Stimulated activated CD8-positive, alpha-beta memory T cell treated with anti-CD3 and anti-CD28 coated beads, Interleukin-4, amount 100 ng/mL, for 4 hours (primary cell): Measurements from ENCODE around the gene APBB2.
"Not testable (repeated sequence)": the region's sequence is repeated elsewhere in the genome, so short reads cannot be mapped to it uniquely, and the experiment has no call there.

Experiments used
- DNase-seq, 2 donors: peaks; one replicate each; pipeline ENCODE4 v3.0.0-alpha.2; 2020; ENCODE audit warnings: low read depth in 2 of 2, low spot score in 1 of 2

The APBB2 gene

DNA sequence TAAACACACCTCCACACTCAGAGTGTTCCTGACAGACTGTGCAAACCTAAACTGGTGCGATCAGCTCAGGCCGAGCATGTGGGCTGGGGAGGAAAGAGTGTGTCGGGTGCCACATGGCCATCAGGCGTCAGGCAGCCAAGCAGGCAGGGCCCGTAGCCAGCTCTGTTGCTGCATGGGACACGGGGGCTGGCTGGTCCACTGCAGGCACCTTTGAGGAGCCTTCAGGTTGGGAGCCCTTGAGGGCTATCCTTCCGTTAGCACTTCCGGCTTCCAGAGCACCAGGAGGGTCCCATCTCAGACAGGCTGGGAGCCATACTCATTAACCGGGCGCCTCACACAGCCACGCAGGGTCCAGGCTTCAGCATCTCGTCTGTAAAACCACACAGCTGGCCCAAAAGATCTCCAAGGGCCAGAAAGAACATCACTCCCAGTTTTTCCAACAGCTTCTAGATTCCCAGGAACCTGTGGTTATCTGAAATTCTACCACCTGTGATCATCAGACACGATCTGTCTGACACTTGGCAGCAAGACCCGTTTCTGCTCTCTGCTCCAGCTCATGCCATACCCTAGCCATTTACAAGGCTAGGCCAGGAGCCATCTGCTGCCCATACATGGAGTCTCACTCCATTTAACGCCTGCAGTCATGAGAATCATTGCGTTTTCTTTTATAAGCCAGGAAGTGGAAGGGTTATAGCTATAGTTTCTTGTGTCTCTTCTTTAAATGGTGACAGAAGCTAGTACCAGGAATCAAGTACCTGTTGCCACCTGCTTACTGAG, 377.1 kb downstream of the APBB2 start:
- no peak for DNase-seq

DNA sequence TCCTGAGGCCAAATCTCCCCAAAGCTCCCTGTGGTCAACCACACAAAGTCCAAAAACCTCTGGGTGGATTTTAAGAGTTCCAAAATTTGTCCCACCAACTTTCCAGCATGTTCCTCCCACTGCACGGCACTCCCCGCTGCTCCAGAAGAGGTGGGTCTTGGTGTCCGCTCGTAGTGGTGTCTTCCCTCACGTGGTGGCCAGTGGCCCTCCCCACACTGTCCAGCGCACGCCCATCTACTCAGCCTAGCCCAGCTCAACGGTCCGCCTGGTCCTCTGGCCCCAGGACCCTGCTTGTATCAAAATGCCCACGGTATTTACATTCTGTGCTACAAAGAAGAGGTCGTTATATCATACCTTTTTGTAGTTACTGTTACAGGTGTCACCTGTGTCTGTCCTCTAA, 381.1 kb downstream of the APBB2 start:
- DNase-seq = no peak

DNA sequence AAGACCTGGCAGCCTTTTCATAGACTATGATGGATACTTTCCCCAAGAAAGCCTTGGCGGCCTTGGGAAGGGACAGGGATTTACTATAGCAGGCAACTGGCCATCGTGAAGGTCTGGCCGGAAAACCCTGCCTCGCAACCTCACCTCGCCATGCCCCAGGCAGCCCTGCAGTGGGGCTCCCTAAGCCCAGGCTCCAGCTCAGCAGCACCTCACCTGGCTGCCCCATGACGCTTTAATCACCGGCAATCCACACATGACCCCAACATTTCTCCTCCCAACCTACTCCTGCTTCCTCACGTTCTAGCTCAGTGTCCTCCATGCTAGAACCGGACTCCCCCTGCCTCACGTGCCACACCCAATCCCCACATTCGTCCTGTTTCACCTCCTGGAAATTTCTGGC, 382.2 kb downstream of the APBB2 start:
- no peak for DNase-seq

DNA sequence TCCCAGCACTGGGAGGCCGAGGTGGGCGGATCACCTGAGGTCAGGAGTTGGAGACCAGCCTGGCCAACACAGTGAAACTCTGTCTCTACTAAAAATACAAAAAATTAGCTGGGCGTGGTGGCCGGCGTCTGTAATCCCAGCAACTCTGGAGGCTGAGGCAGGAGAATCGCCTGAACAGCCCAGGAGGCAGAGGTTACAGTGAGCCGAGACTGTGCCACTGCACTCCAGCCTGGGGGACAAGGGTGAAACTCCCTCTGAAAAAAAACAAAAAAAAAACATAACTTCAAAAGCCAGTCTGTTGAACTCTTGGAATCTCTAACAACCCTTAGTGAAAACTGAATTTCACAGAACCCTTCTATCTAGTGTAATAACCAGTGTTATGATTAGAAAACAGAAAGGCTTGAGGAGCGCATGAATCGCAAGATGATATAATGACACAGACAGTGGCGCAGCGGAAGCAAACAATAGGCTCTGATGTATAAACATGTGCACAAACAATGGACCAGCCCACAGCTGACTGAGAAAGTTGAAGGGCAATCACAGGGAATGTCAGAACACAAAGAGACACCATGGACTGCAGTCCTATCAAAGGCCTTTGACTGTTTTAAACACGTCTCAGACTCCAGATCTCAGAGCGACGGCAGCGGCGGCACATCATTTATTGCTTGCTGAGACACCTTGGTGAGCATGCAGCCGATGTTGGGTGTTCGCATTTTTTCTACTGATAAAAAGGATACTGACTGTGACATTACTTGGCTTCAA, 383.0 kb downstream of the APBB2 start:
- DNase-seq = no peak

DNA sequence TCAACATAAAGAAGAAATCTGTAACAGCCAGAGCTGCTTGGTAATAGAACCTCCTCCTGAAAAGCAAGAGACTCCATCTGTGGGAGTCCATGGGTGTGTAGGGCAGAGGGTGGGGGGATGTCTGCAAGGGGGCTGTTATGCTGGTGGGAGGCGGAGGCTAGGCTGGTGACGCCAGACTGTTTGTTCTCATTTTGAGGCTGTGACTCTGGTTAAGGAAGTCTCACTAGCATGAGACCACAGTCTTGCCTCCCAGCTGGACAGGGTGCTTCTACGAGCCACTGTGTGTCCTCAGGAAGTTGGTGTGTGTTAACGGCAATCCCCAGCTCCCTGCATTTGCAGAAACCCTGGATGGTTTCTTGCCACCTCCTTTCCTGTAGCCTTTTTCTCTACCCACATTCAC, 384.8 kb downstream of the APBB2 start:
- no peak for DNase-seq

DNA sequence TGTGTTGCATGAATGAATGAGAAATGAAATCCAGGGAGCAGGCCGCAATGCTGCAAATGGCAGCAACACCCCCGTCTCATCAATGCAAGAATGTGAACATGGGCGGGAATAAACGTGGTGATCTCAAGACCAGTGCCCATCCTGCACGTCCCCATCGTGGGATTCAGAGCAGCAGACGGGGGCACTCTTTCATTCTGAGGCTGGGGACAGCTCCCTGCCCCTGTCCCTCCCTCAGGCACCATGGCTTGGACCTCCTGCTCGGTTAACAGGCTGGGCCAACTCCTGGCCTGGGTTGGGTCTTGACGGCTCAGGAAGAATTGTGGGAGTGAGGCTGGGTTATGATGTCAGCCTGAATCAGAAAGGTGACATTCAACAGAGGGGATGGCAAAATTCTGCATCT, 385.7 kb downstream of the APBB2 start:
- no peak for DNase-seq

DNA sequence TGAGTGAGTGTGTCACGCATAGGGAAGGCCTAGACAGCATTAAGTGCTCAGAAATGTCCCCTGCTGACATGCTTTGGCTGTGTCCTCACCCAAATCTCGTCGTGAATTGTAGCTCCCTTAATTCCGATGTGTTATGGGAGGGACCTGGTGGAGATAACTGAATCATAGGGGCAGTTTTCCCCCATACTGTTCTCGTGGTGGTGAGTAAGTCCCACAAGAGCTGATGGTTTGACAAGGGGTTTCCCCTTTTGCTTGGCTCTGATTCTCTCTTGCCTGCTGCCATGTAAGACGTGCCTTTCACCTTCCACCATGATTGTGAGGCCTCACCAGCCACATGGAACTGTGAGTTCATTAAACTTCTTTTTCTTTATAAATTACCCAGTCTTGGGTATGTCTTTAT, 386.6 kb downstream of the APBB2 start:
- DNase-seq = no peak

DNA sequence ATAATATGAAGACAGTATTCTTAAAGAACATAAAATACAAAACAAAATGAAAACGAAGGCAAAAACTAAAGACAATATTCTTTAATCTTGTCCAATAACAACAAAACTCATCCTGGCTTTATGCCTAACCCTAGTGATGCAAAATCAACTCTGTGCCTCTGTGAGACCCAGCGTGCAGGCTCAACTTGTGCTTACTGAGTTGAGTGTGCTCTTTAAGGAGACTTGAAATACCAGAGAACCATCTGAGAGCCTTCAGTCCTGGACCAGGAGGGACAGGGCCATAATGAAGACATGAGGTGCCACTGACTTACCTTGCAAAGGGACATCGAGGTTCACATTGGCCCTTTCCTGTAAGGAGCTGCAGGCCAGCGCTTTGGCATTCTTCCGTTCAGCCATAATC, 387.5 kb downstream of the APBB2 start:
- no peak for DNase-seq

DNA sequence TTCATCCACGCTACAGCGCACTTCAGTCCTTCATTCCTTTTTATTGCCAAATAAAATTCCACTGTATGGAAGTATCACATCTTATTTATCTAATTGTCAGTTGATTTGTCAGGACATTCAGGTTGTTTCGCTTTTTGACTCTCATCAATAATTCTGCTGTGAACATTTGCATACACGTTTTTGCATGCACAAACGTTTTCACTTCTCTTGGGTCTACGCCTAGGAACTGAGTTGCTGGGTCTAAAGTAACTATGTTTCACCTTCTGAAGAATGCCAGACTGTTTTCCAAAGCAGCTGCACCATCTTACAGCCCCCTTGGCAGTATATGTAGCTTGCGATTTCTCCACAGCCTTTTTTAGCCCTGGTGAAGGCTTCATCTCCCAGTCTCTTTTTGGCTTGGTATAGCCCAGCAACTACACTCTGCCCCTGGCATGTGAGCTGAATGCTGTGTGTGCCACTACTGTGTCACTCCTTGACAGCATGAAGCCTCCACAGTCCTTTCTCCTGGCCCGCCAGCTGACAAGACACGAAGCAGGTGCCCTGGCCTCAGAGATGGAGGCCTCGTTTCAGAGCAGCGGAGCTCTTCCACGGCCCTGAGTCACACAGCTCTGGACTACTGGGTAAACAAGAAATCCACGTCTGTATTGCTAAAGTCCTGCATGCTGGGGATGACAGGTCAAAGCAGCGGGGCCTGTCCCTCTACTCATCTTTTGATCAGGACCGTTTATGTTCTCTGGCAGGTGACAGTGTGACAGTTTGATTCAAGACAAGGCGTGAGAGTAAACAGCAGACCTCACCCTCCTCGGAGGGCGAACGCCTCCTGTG, 389.1 kb downstream of the APBB2 start:
- DNase-seq = no peak

DNA sequence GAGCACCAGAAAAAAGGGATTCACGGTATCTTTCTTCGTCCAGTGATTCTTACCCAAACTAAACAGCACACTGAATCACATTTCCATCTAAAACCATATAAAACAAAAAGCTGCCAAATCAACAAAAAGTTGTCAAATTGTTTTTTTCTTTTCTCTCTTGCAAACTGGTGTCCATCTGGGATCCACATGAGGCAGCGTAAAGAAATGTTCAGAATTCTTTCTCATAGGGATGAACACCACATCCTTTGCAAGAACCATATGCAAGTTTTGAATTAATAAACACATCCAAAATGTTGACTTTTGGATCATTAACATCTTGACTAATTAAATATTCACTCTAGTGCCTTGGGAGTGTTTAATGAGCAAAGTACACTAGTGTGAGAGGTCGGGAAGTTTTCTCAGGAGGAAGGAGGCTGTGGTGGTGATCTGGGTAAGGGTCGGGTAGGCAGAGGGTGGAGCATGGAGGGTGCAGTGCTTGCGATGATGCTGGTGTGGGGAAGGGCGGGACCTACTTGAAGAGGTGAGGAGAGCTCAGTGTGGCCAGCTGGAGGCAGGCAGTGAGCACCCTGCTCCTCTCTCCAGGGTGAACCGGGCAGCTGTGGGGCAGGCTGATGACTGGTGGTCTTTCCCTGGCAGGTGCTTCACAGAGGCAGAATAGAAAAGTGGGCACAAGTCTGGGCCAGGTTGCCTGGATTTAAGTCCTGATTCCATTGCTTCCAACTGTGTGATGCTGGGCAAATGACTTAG, 391.7 kb downstream of the APBB2 start:
- DNase-seq = no peak

DNA sequence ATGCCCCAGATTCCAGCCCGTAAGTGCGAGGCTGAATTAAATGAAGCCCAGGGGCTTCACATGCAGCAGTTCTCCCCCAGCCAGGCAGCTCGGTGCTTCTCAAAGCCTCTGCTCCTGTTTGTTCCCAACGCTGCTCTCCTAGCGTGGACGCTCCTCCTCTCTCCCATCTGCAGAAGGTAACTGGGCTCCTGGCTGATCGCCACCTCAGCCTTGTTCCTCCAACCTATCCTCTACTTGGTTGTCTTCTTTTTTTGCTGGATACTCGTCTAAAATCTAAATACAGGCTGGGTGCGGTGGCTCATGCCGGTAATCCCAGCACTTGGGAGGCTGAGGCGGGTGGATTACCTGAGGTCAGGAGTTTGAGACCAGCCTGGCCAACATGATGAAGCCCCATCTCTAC, 394.2 kb downstream of the APBB2 start:
- DNase-seq = no peak

DNA sequence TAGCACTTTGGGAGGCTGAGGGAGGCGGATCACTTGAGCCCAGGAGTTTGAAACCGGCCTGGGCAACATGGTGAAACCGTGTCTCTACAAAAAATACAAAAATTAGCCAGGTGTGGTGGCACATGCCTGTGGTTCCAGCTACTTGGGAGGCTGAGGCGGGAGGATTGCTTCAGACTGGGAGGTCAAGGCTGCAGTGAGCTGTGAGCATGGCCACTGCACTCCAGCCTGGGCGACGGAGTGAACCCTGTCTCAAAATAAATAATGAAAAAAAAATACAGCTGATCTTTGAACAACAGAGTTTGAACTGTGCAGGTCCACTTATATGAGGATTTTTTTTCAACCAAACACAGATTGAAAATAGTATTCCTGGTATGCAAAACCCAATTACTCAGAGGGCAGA, 397.2 kb downstream of the APBB2 start:
- not testable (repeated sequence) for DNase-seq

DNA sequence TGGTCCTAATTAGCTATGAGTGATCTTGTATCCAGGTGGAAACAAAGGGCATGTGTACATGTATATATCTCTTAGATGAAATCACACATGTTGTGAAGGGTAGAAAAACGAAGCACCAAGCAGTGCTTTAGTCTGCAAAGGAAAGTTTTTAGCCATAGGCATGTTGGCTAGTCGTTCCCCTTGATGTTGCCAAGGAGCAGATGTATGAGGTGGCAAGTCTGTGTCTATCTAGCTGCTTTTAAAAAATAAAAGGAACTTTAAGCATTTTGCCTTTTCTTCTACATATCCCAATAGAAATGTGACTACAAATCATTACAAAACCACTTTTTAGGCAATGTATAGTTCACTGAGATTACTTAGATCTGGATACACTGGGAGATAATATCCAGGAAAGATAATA, 401.5 kb downstream of the APBB2 start:
- DNase-seq = no peak

DNA sequence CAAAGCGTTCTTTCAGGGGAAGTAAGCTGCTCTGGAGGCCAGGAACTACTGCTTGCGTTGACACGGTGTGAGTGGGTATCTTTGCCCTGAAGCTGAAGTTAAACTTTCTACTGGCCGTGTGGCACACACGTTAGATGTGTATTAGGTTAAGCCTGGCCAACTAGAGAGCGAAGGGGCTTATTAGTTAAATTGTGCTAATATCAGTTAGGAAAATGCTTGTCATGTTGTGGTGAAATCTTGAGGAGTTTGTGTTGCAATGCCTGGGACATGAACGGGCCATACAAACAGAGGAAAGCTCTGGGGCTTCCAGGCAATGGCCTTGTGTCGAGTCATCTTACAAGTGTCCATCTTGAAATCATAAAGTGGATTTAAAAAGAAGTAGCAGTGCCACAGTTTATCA, 402.0 kb downstream of the APBB2 start:
- DNase-seq = no peak

DNA sequence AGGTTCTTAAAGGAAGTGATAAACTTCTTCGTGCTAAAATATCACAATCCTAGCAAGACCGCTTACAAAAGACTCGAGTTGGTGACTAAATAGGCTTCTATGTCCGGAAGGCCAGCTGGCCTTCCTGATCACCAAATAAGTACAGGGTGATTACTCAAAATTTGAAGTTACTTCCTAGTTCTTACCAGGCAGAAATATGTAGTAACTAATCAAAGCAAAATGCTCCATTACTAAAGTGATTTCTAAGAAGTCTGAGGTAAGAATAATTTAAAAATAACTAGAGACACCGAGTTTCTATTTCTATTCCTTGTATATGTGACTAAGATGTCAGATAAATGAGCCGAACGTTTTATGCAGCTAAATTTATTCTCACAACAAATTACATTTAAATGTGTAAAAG, 402.4 kb downstream of the APBB2 start:
- DNase-seq = no peak

DNA sequence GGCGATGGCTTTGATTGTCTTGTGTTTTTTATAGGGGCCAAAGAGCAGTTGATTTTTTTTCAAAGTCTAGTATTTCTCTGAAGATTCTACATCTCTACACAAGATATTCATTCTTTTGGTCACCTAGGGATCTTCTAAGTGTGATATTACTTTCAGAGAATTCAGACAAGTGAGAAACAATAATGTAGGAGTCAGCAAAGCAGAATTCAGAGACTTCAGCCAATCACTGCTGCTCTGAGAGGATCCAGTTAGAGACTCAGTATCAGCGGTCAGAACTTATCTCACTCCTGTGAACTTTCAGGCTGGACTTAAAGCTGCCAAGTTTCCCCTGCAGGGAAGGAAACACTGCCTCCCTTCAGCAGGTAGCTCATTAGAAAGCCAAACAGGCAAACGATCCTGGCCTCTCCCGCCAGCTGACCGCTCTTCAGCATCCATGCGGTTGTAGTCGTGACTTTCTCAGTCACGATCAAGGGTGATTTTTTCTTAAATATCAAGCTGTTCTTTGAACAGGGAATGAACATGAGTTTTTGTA, 405.4 kb downstream of the APBB2 start:
- DNase-seq = no peak

DNA sequence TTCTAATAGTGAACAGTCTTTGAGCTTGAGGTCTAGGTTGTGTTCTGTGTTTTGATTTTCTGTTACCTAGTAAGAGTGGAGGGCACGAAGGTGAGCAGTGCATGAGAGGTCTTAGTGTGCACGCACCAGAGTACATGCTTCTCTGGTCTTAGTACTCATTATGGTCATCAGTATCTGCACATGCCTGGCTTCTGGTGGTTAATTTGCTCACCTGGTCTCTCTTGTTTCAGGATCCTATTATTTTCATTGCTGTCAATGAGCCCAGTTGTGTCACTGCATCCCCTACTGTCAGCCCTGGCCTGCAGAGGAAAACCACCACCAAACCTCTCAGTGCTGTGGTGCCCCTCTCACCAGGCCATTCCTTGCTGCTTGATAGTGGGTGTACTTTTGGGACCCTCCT, 409.7 kb downstream of the APBB2 start:
- no peak for DNase-seq

DNA sequence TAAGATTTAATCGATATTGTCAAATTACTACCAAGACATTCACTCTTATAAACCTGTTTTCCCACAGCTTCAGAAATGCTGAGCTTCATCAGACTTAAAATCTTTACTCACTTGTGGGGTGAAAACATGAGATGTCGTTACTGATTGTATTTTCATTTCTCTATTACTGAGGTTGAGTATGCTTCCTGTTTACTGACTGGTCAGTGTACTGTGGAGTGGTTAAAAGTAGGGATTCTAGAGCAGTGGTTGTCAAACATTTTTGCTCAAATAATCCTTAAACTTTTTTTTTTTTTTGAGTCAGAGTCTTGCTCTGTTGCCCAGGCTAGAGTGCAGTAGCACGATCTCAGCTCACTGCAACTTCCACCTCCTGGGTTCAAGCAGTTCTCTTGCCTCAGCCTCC, 414.3 kb downstream of the APBB2 start:
- no peak for DNase-seq

DNA sequence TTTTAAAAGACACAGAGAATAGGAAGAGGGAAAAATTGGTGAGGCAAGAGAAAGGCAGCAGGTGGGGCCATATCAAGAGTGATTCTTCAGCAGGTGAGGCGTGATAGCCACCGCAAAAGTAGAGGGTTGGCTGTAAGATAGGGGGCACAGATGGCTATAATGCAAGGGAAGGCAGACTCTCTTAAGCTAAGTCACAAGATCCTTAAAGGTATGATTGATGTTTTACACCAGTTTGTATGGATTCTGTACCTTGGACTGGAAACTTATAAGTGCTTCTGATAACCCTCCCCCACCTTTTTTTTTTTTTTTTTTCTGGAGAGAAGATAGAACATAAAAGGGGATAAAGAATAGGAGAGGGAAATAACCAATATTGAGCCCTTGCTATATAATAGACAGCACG, 424.6 kb downstream of the APBB2 start:
- no peak for DNase-seq

DNA sequence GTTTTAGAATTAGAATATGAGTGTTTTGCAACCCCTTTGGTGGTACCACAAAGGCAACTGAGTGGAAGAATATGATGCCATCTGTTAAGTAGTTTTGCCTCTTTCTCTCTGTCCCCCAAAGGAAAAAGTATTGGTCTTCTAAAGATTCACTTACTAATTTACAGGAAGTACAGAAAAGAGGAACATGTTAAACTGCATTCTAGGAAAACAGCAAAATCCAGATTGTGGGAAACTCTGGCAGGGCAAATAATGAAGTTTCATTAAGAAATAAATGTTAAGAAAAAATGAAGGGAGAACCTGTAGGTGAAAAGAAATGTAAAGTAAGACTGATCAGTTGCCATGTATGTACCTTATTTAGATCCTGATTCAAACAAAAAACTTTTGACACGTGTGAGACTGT, 425.3 kb downstream of the APBB2 start:
- no peak for DNase-seq

DNA sequence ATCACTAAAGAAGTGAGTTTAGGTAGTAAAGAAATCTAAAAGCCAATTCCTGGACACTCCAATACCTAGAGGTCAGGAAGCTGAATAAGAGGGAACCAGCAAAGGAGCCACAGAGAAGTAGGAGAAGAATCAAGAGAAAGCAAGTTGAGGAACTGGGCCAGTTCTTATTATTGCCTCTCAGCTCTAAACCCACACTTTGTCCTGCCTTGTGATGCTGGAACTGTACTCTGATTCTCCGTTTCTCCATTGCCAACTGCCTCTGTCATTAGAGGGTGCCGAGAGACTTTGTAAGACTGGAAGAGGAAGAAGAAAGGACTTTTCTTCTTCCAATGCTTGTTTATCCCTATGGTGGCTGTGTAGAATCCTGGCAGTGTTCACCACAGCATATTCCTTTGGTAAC, 426.0 kb downstream of the APBB2 start:
- no peak for DNase-seq
